Mucosa of gallbladder (tissue), 1 donor: ENCODE data around the gene PHACTR2. TPM values are rescaled to one million over a fixed set of nuclear protein-coding genes. Genes with fewer than 3 reads are reported as not detected.
"Not testable (repeated sequence)": the region's sequence is repeated elsewhere in the genome, so short reads cannot be mapped to it uniquely, and the experiment has no call there.

ENCODE experiments used
- DNase-seq: peaks from one replicate; pipeline ENCODE4 v3.0.0-alpha.2; 2020; ENCODE audit warnings: low spot score
- total RNA-seq: library from RNA; stranded (reverse); gene quantifications from one replicate; pipeline ENCODE4 v1.2.1, GENCODE V29; 2021
- donor health status: DM: no; HTN: no; CAD: no.

Gene PHACTR2
- total RNA-seq: 57.6 TPM

- DNase-seq: peak; percentile 65
Observed at GRCh38 chr6:143677891-143678791, at the start of gene PHACTR2. Gene PHACTR2, plus strand, starts transcription at chr6:143677965. Its CDS starts 199 bp downstream, at chr6:143678164.

GRCh38 chr6:143629104-143630080, 48.4 kb upstream of the PHACTR2 start:
- no peak for DNase-seq

GRCh38 chr6:143631196-143631595, 46.6 kb upstream of the PHACTR2 start:
- DNase-seq: not testable (repeated sequence)

- DNase-seq: no peak
Observed at GRCh38 chr6:143632894-143633293, 44.9 kb upstream of the PHACTR2 start.

- DNase-seq: no peak
Observed at GRCh38 chr6:143634486-143634885, 43.3 kb upstream of the PHACTR2 start.

- DNase-seq: no peak
Observed at GRCh38 chr6:143637691-143638090, 40.1 kb upstream of the PHACTR2 start.

- DNase-seq: no peak
Observed at GRCh38 chr6:143642403-143642802, 35.4 kb upstream of the PHACTR2 start.

- no peak for DNase-seq
Observed at GRCh38 chr6:143647191-143647590, 30.6 kb upstream of the PHACTR2 start.

GRCh38 chr6:143647732-143648131, 30.0 kb upstream of the PHACTR2 start:
- no peak for DNase-seq

- not testable (repeated sequence) for DNase-seq
Observed at GRCh38 chr6:143649319-143649718, 28.4 kb upstream of the PHACTR2 start.

- not testable (repeated sequence) for DNase-seq
Observed at GRCh38 chr6:143651328-143651727, 26.4 kb upstream of the PHACTR2 start.

- no peak for DNase-seq
Observed at GRCh38 chr6:143652841-143653331, 24.9 kb upstream of the PHACTR2 start.

GRCh38 chr6:143655541-143655940, 22.2 kb upstream of the PHACTR2 start:
- DNase-seq: no peak

GRCh38 chr6:143656026-143656425, 21.7 kb upstream of the PHACTR2 start:
- no peak for DNase-seq

GRCh38 chr6:143657809-143658208, 20.0 kb upstream of the PHACTR2 start:
- DNase-seq: no peak

GRCh38 chr6:143660170-143660569, 17.6 kb upstream of the PHACTR2 start:
- not testable (repeated sequence) for DNase-seq

- no peak for DNase-seq
Observed at GRCh38 chr6:143664171-143664570, 13.6 kb upstream of the PHACTR2 start.

GRCh38 chr6:143666007-143666406, 11.8 kb upstream of the PHACTR2 start:
- not testable (repeated sequence) for DNase-seq

GRCh38 chr6:143669483-143669882, 8.3 kb upstream of the PHACTR2 start:
- not testable (repeated sequence) for DNase-seq

GRCh38 chr6:143673669-143674068, 4.1 kb upstream of the PHACTR2 start:
- DNase-seq: peak; percentile 38

- DNase-seq: no peak
Observed at GRCh38 chr6:143674483-143675381, 3.0 kb upstream of the PHACTR2 start.
